GM19035 (cell line): ENCODE measurements around the gene RXRA.
"Not testable (repeated sequence)": the region's sequence is repeated elsewhere in the genome, so short reads cannot be mapped to it uniquely, and the experiment has no call there.

Experiments
- ATAC-seq: cut with Tn5 transposase; IDR thresholded peaks from one replicate; pipeline ENCODE4 v1.9.1; 2021; ENCODE audit not compliant: unreplicated experiment

Gene RXRA

GRCh38 chr9:134307674-134308638, 18.3 kb upstream of the RXRA start:
- no peak for ATAC-seq

- not testable (repeated sequence) for ATAC-seq
Observed at GRCh38 chr9:134308639-134309220, 17.5 kb upstream of the RXRA start.

- ATAC-seq: no peak
Observed at GRCh38 chr9:134313470-134313869, 12.8 kb upstream of the RXRA start.

- ATAC-seq: no peak
Observed at GRCh38 chr9:134314039-134314949, 12.0 kb upstream of the RXRA start.

- ATAC-seq: no peak
Observed at GRCh38 chr9:134314950-134315715, 11.1 kb upstream of the RXRA start.

GRCh38 chr9:134315716-134316448, 10.4 kb upstream of the RXRA start:
- no peak for ATAC-seq

GRCh38 chr9:134316449-134317160, 9.7 kb upstream of the RXRA start:
- ATAC-seq: no peak

GRCh38 chr9:134317400-134317789, 8.9 kb upstream of the RXRA start:
- ATAC-seq: no peak

GRCh38 chr9:134317790-134318414, 8.4 kb upstream of the RXRA start:
- no peak for ATAC-seq

GRCh38 chr9:134318481-134318891, 7.8 kb upstream of the RXRA start:
- no peak for ATAC-seq

- no peak for ATAC-seq
Observed at GRCh38 chr9:134318941-134319305, 7.3 kb upstream of the RXRA start.

GRCh38 chr9:134319306-134320125, 6.7 kb upstream of the RXRA start:
- ATAC-seq: no peak

GRCh38 chr9:134320126-134320867, 6.0 kb upstream of the RXRA start:
- ATAC-seq: no peak

GRCh38 chr9:134320868-134321471, 5.3 kb upstream of the RXRA start:
- ATAC-seq: no peak

GRCh38 chr9:134321531-134321930, 4.7 kb upstream of the RXRA start:
- no peak for ATAC-seq

GRCh38 chr9:134321946-134322741, 4.1 kb upstream of the RXRA start:
- ATAC-seq: no peak
